Activated CD4-positive, alpha-beta T cell treated with anti-CD3 and anti-CD28 coated beads, Interleukin-2, amount 50 U/mL, for 16 hours (primary cell): ENCODE results near the gene FAM32A.

Experiments used
- DNase-seq: peaks from one replicate; pipeline ENCODE4 v3.0.0-alpha.2; 2020

FAM32A gene

DNA sequence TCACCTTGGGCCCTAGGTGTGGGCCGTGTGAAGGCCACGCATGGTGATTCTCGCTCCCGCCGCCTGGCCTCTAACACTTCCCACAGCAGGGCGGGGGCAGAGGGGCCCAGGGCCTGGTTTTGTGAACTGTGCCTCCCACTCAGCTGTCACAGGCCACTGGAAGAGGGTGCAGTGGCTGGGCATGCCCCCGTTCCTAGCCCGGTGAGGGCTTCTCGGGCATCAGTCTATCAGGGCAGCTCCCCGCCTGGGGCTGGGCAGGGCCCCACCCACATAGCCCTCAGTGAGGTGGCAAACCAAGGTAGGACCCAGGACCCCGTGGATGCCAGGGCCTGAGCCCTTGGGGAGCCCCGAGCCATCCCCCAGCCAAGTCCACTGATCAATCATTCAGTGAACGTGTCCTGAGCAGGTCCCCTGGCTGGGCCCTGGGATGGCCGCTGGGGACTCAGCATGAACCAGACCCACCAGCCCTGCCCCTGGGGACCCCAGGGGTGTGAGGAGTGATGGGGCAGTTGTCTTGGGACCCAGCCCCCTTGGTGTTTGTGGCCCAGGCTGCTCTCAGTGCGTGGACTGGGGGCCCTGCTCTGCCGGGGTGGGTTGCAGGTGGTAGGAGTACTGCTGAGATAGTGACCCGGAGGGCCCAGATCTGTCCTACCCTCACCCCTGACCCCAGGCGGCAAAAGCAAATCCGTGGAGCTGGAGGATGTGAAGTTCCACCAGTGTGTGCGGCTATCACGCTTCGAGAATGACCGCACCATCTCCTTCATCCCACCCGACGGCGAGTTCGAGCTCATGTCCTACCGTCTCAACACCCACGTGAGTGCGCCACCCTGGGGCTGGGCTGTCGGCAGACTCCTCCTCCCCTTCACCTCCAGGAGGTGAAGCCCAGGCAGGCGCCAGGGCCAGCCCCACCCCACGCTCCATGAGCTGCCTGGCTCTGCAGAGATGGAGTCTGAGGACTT lies 41.9 kb downstream of the FAM32A start:
- DNase-seq: no peak

DNA sequence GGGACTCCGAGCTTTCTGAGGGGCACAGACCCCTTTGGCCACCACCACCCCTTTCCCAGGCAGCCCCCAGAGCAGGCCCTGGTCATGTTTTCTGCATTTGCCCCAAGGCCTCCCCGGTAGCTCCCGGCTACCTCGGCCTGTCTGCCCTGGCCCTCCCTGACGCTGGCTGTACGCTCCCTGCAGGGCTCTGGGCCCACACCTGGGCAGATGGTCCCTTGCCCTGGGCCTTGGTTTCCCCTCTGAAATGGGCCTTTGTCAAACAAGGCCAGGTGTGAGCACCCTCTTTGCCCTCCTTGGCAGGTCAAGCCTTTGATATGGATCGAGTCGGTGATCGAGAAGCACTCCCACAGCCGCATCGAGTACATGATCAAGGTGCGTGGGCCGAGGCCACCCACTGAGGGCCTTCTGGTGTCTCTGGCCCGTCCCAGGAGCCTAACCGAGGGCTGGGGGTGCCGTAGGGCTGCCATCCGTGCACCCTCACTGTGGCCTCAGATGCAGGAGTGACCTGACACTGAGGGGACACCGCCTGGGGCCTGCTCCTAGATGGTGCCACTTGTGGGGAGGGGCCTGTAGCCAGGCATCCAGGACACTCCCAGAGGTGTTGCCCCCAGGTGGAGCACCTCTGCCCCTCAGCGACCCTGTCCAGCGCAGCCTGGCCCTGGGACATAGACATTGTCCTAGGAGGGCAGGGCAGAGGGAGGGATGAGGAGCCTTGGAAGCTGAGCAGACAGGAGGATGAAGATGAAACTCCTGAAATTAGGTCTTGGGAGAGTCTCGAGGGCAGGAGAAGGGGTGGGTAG lies 42.8 kb downstream of the FAM32A start:
- no peak for DNase-seq

DNA sequence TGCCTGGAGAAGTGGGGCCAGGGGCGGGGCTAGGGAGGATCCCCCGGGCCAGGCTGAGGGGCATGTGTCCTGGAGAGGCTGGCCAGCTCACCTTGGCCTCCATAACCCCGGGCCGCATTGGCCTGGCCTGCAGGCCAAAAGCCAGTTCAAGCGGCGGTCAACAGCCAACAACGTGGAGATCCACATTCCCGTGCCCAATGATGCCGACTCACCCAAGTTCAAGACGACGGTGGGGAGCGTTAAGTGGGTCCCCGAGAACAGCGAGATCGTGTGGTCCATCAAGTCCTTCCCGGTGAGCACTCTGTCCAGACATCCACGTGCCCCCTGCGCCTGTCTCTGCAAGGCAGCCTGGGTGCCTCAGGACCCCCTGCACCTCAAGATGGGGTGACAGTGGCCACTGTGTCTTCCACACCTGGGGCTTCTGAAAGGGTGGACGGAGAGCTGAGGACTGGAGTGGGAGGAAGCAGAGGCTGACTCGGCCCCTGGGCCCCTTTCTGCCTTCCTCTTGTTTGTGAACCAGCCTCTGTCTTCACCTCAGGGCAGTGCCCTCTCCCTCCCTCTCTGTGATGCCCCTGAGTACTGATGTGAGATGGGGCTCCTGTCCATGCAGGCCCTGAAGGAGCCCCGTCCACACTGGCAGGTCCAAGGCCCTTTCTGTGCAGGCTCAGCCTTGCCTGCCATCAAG lies 43.6 kb downstream of the FAM32A start:
- DNase-seq: no peak

GRCh38 chr19:16229322-16229641 lies 44.1 kb downstream of the FAM32A start:
- DNase-seq: no peak

GRCh38 chr19:16232127-16232526 lies 46.9 kb downstream of the FAM32A start:
- no peak for DNase-seq

DNA sequence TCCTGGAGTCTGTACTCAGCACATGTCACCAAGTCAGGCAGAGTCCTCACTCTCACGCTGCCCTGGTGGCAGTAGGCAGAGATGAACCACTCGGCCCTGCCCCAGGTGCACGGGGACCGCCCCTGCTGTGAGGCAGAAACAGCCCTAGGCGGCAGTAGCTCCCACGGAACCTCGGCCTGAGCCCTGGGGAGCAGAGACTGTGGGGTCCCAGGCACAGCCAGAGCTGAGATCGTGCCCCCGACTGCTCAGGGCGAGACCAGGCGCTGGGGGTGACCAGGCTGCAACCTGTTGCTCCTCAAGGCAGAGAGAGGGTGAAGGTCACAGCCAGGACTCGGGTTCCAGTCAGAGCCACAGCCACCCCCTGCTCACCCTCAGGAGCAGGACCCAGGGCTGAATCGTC lies 47.4 kb downstream of the FAM32A start:
- no peak for DNase-seq

DNA sequence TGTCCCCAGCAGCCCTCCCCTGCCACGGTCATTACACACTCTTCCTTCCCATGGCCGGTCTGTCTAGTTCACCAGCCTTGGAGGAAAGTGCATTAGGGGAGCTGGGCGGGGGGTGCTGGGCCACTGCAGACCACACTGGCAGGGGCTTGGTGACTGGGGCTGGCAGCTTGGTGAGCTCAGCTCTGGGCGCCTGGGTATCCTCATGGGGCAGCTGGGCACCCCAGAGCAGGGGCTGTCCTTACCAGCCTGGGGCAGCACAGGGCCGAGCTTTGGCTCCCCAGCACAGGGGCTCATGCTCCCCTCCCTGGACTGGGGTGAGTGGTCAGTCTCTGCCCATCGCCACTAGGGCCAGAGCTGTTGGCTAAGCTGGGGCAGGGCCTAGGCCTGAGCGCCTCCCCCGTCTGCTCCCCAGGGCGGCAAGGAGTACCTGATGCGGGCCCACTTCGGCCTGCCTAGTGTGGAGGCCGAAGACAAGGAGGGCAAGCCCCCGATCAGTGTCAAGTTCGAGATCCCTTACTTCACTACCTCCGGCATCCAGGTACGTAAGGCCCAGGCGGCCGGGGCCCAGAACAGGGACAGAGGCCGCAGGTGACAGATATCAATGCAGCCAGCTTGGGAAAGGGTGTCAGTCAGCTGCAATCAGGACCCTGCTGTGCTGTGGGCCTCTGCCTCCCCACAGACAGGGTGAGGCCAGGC lies 48.0 kb downstream of the FAM32A start:
- no peak for DNase-seq

- DNase-seq: no peak
Observed at GRCh38 chr19:16233836-16234551, 48.8 kb downstream of the FAM32A start.

DNA sequence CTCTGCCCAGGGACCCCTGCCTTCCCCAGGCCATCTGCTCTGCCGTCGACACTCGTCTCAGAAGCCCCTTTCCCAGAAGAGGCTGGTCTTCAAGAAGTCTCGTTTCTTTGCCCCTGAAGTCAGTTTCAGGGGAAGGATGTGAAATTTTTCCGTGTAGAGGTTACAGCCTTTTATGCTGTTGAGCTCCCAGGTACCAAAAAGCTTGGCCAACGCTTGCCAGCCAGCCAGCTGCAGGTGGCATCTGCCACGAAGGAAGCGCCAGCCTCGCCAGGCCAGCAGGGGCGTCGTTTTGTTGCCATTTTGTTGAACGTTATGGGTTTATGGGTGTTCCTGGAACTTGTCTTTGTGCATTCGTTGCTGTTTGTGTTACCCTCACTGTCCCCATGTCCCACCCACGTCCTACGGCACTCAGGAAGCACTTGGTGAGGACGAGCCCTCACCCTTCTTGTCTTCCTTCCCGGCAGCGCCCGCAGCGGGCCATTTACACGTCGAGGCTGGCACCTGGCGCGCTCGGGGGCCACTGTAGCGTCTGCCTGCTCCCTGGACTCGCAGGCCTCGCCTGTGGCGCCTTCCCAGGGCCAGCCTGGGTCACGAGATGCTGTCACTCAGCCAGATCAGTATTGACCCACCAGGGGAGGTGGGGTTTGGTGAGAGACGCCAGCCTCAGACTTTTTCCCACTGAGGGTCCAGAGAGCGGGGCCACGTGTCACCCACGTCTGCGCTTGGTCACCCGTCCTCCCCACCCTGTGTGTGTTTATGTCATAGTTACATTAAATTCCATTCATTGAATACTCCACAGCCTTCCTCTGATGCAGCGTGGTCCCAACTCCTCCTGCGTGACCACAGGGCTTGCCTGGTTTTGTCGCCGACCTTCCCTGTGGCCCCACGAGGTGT lies 49.6 kb downstream of the FAM32A start:
- no peak for DNase-seq

DNA sequence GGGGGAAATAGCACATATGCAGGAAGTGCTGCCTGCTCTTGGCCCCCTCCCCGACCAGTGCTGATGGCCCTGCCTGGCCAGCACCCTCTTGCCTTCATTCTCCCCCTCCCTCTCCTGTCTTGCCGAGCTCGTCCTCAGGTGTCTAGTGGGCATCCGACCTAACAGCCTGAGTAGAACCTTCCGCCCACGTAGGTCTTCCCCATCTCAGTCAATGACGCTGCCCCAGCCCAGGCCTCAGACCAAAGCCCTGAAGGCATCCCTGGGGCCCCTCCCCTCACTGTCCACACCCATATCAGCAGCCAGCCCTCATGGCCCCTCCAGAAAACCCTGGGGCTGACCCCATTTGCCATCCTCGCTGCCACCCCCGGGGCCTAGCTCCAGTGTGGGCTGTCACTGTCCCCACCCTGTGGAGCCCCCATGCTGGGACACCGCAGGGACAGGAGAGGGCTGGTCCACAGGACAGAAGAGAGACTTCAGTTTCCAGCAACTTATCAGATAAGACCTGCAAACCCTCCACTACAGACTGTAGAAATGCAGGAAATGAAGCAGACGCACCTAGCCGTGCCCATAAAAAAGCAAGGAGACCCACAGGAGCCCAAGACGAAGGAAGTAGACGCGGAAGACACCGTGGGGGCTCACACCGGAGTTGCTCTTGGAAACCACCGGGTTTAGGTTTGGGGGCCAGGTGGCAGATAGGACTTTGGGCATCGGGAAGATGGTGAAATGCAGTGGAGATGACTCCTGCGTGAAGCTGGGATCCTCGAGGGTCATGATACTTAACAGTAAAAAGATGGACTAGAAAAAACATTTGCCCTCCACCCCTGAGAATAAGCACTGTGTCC lies 50.8 kb downstream of the FAM32A start:
- DNase-seq: no peak
